HepG2 (cell line): ENCODE data around the gene SLC26A3. TPM values are rescaled to one million over a fixed set of nuclear protein-coding genes. Genes with fewer than 3 reads are reported as not detected.

Experiments
- AKAP8 ChIP-seq: sonication (generic); formaldehyde crosslinking; IDR thresholded peaks from 2 replicates; pipeline ENCODE4 v1.5.1; 2020; ENCODE audit warnings: mild to moderate bottlenecking, missing genetic modification reagents
- EP300 ChIP-seq, 3 experiments: sonication (generic) in 1 of 3; formaldehyde crosslinking in 1 of 3; IDR thresholded peaks; 2 replicates each; pipeline versions ENCODE4 v1.5.1 to v1.6.1; 2011 to 2020; ENCODE audit warnings: low read depth in 2 of 3, low read length in 2 of 3, borderline replicate concordance in 1 of 3, improper control_type of control experiment in 1 of 3, mild to moderate bottlenecking in 1 of 3, missing genetic modification reagents in 1 of 3, moderate library complexity in 1 of 3
- GTF3A ChIP-seq: sonication (generic); formaldehyde crosslinking; conservative IDR thresholded peaks from 2 replicates; pipeline ENCODE4 v1.4.0; 2020; ENCODE audit warnings: mild to moderate bottlenecking, missing genetic modification reagents
- HMGA1 ChIP-seq: sonication (generic); formaldehyde crosslinking; conservative IDR thresholded peaks from 2 replicates; pipeline ENCODE4 v1.4.0; 2020; ENCODE audit warnings: missing genetic modification reagents
- KLF9 ChIP-seq: IDR thresholded peaks from 2 replicates; pipeline ENCODE4 v1.6.1; 2016; ENCODE audit warnings: low read depth
- KMT2B ChIP-seq: IDR thresholded peaks from 2 replicates; pipeline ENCODE4 v1.6.1; 2016; ENCODE audit warnings: missing genetic modification reagents, missing compliant biosample characterization
- MTA3 ChIP-seq: sonication (generic); formaldehyde crosslinking; IDR thresholded peaks from 2 replicates; pipeline ENCODE4 v1.4.0; 2020; ENCODE audit warnings: missing genetic modification reagents
- NFKBIZ ChIP-seq: IDR thresholded peaks from 2 replicates; pipeline ENCODE4 v1.6.1; 2018; ENCODE audit warnings: missing genetic modification reagents, missing compliant biosample characterization
- NR3C1 ChIP-seq: sonication (generic); formaldehyde crosslinking; IDR thresholded peaks from 2 replicates; pipeline ENCODE4 v1.4.0; 2020; ENCODE audit warnings: missing genetic modification reagents
- RCOR2 ChIP-seq: IDR thresholded peaks from 2 replicates; pipeline ENCODE4 v1.6.1; 2016; ENCODE audit warnings: missing biosample characterization, missing genetic modification reagents
- RELA ChIP-seq: sonication (generic); formaldehyde crosslinking; IDR thresholded peaks from 2 replicates; pipeline ENCODE4 v1.4.0; 2020; ENCODE audit warnings: missing genetic modification reagents
- SALL1 ChIP-seq: sonication (generic); formaldehyde crosslinking; IDR thresholded peaks from 2 replicates; pipeline ENCODE4 v1.8.0; 2022; ENCODE audit warnings: mild to moderate bottlenecking, missing genetic modification reagents
- SCMH1 ChIP-seq: sonication (generic); formaldehyde crosslinking; IDR thresholded peaks from 2 replicates; pipeline ENCODE4 v1.9.0; 2021; ENCODE audit warnings: missing genetic modification reagents, mild to moderate bottlenecking, borderline replicate concordance
- TCF7L2 ChIP-seq: IDR thresholded peaks from 2 replicates; pipeline ENCODE4 v1.6.1; 2011; ENCODE audit warnings: mild to moderate bottlenecking, low read depth, low read length, moderate library complexity
- ZNF207 ChIP-seq: fragments of 450-650 bp; IDR thresholded peaks from 2 replicates; pipeline ENCODE4 v1.6.1; 2016; ENCODE audit warnings: antibody characterized with exemption, borderline replicate concordance
- ZNF737 ChIP-seq: sonication (generic); formaldehyde crosslinking; IDR thresholded peaks from 2 replicates; pipeline ENCODE4 v1.5.0; 2020; ENCODE audit warnings: missing genetic modification reagents, mild to moderate bottlenecking, borderline replicate concordance
- polyA plus RNA-seq, 8 experiments: library from polyadenylated mRNA; depleted of rRNA in 3 of 8; stranded (reverse) in 7 of 8; unstranded in 1 of 8; fragments of >200 nt; fragmentation: Illumina TruSeq in 4 of 8; extraction: Trizol in 4 of 8; gene quantifications; 2 replicates each; pipeline versions ENCODE4 v1.2.1 to v1.2.3, GENCODE V29; 2011 to 2016; ENCODE audit warnings: low read depth in 4 of 8, missing spikeins in 1 of 8, mixed read lengths in 1 of 8; ENCODE audit not compliant: insufficient read depth in 1 of 8
- total RNA-seq, 5 experiments: library from RNA; depleted of rRNA; stranded (reverse); fragments of >200 nt; fragmentation: Illumina TruSeq; extraction: Trizol; gene quantifications; 2 replicates each; pipeline ENCODE4 v1.2.3, GENCODE V29; 2016; ENCODE audit warnings: low read depth in 1 of 5
- TF ChIP-seq, protein P1 (sequence below): sonication (generic); formaldehyde crosslinking; conservative IDR thresholded peaks from 2 replicates; pipeline ENCODE4 v1.8.0; 2022; ENCODE audit warnings: mild to moderate bottlenecking, moderate library complexity, missing genetic modification reagents
- TF ChIP-seq, protein P2 (sequence below): sonication (generic); formaldehyde crosslinking; IDR thresholded peaks from 2 replicates; pipeline ENCODE4 v1.5.0; 2020; ENCODE audit warnings: missing genetic modification reagents, mild to moderate bottlenecking, borderline replicate concordance
- TF ChIP-seq, protein P3 (sequence below): sonication (generic); formaldehyde crosslinking; IDR thresholded peaks from 2 replicates; pipeline ENCODE4 v1.5.1; 2020; ENCODE audit warnings: missing genetic modification reagents, mild to moderate bottlenecking, borderline replicate concordance
- TF ChIP-seq, protein P4 (sequence below): sonication (generic); formaldehyde crosslinking; IDR thresholded peaks from 2 replicates; pipeline ENCODE4 v1.5.1; 2020; ENCODE audit warnings: missing genetic modification reagents, mild to moderate bottlenecking, borderline replicate concordance
- TF ChIP-seq, protein P5 (sequence below): sonication (generic); formaldehyde crosslinking; conservative IDR thresholded peaks from 2 replicates; pipeline ENCODE4 v1.8.0; 2022; ENCODE audit warnings: low read depth, missing genetic modification reagents

The SLC26A3 gene
- total and polyA plus RNA-seq, 2 of the 13 experiments (the other 11 are each of a cell fraction or from before 2014, with no cell fraction given), result 0.11 to 0.30 TPM

DNA sequence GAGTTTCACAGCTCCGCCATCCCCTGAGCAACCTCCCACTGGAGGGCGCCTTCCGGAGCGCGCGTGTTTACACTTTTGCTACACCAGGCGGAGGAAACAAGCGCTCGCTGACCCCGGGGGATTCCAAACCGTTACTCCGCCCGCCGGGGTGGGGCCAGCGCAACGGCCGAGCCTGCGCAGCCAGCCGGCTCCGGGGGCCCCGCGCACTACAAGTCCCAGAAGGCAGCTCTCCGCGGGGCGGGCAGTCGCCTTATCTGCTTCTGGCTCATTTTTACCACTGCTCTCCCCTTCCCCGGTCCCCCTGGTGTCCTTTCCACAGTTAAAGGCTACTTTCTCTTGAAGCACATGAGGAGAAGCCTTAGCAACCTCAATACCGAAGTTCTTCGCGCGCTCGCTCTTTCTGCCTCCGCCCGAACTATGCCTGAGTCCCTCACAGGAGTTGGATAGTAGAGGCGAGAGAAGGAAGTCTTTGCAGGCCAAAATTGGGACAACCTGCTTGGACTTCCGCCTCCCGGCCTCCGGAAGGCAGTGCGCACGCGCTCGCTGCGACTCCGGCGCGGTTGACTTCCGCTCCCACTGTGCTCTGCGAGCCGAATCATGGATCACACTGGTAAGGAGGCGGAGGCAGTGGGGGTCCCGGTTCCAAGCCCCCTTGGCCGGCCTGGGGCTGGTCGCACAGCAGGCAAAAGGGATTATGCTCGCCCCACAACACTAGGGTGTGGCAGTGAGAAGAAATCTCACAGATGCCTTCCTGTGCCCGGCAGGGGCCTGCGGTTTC, 59.3 kb downstream of the SLC26A3 start, which contains the start of gene CBLL1 (continued):
- TF ChIP-seq, protein P1, sequence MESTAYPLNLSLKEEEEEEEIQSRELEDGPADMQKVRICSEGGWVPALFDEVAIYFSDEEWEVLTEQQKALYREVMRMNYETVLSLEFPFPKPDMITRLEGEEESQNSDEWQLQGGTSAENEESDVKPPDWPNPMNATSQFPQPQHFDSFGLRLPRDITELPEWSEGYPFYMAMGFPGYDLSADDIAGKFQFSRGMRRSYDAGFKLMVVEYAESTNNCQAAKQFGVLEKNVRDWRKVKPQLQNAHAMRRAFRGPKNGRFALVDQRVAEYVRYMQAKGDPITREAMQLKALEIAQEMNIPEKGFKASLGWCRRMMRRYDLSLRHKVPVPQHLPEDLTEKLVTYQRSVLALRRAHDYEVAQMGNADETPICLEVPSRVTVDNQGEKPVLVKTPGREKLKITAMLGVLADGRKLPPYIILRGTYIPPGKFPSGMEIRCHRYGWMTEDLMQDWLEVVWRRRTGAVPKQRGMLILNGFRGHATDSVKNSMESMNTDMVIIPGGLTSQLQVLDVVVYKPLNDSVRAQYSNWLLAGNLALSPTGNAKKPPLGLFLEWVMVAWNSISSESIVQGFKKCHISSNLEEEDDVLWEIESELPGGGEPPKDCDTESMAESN (CRISPR knock-in tag), result peak; percentile 80
- TF ChIP-seq RELA (CRISPR knock-in tag) (no peak), MTA3 (CRISPR knock-in tag) (no peak), NR3C1 (CRISPR knock-in tag) (no peak), AKAP8 (CRISPR knock-in tag) (no peak; the same call in 1 of the 2 replicates), KMT2B (peak; percentile 88), ZNF207 (no peak), SCMH1 (CRISPR knock-in tag) (no peak), RCOR2 (CRISPR knock-in tag) (no peak), GTF3A (no peak), ZNF737 (no peak), TCF7L2 (no peak), EP300 (IDR thresholded peaks at IDR 0.05; ENCODE audit: low read depth in 2 of 2, low read length in 2 of 2) (no peak), EP300 (CRISPR knock-in tag; IDR thresholded peaks at IDR 0.05; ENCODE audit: borderline replicate concordance) (no peak), SALL1 (CRISPR knock-in tag) (peak; percentile 84), KLF9 (CRISPR knock-in tag) (no peak; the same call in 1 of the 2 replicates), HMGA1 (CRISPR knock-in tag) (no peak), NFKBIZ (no peak)
- TF ChIP-seq, protein P2, sequence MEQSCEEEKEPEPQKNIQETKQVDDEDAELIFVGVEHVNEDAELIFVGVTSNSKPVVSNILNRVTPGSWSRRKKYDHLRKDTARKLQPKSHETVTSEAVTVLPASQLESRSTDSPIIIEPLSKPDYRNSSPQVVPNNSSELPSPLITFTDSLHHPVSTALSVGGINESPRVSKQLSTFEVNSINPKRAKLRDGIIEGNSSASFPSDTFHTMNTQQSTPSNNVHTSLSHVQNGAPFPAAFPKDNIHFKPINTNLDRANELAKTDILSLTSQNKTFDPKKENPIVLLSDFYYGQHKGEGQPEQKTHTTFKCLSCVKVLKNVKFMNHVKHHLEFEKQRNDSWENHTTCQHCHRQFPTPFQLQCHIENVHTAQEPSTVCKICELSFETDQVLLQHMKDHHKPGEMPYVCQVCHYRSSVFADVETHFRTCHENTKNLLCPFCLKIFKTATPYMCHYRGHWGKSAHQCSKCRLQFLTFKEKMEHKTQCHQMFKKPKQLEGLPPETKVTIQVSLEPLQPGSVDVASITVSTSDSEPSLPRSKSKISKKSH (CRISPR knock-in tag), result 0 out of 2 replicates have a peak, but pooled peaks have one; percentile 81
- TF ChIP-seq, protein P3, sequence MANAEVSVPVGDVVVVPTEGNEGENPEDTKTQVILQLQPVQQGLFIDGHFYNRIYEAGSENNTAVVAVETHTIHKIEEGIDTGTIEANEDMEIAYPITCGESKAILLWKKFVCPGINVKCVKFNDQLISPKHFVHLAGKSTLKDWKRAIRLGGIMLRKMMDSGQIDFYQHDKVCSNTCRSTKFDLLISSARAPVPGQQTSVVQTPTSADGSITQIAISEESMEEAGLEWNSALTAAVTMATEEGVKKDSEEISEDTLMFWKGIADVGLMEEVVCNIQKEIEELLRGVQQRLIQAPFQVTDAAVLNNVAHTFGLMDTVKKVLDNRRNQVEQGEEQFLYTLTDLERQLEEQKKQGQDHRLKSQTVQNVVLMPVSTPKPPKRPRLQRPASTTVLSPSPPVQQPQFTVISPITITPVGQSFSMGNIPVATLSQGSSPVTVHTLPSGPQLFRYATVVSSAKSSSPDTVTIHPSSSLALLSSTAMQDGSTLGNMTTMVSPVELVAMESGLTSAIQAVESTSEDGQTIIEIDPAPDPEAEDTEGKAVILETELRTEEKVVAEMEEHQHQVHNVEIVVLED, result peak; percentile 82
- TF ChIP-seq, protein P4, sequence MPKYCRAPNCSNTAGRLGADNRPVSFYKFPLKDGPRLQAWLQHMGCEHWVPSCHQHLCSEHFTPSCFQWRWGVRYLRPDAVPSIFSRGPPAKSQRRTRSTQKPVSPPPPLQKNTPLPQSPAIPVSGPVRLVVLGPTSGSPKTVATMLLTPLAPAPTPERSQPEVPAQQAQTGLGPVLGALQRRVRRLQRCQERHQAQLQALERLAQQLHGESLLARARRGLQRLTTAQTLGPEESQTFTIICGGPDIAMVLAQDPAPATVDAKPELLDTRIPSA, result no peak; the same call in 1 of the 2 replicates
- TF ChIP-seq, protein P5, sequence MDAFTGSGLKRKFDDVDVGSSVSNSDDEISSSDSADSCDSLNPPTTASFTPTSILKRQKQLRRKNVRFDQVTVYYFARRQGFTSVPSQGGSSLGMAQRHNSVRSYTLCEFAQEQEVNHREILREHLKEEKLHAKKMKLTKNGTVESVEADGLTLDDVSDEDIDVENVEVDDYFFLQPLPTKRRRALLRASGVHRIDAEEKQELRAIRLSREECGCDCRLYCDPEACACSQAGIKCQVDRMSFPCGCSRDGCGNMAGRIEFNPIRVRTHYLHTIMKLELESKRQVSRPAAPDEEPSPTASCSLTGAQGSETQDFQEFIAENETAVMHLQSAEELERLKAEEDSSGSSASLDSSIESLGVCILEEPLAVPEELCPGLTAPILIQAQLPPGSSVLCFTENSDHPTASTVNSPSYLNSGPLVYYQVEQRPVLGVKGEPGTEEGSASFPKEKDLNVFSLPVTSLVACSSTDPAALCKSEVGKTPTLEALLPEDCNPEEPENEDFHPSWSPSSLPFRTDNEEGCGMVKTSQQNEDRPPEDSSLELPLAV (CRISPR knock-in tag), result no peak
